ENCODE results near the gene DGCR6. TPM values are rescaled to one million over a fixed set of nuclear protein-coding genes. Genes with fewer than 3 reads are reported as not detected.
"Not testable (repeated sequence)": the region's sequence is repeated elsewhere in the genome, so short reads cannot be mapped to it uniquely, and the experiment has no call there.

Gene DGCR6
- total RNA-seq, 2 experiments from 2014 or later: 4.5 to 4.6 TPM

GRCh38 chr22:18935889-18936529, 29.9 kb downstream of the DGCR6 start, which contains the start of gene PRODH:
PRODH (minus strand) TSS chr22:18936293; CDS start chr22:18936287, 6 bp downstream.
- BruUV-seq (replicated peaks): no TSS peak
- intact Hi-C loops (cut with micrococcal nuclease; ENCODE audit: unreplicated experiment): no loop called here
- Histone ChIP-seq H3K27ac (ENCODE audit: low read depth, low read length, poor library complexity, severe bottlenecking) (no peak within 1 kb of the TSS), H3K79me2 (ENCODE audit: insufficient read depth, low read depth, low read length) (no peaks in the 10 kb centered on the region), H2AFZ (ENCODE audit: low read length) (no peak within 1 kb of the TSS), H3K36me3 (ENCODE audit: insufficient read depth, low read length) (no peaks in the 10 kb centered on the region), H3K4me2 (ENCODE audit: low read length) (no peak within 1 kb of the TSS), H3K4me3 (ENCODE audit: low read depth, low read length, poor library complexity, severe bottlenecking) (no peak within 1 kb of the TSS), H3K9me2 (ENCODE audit: insufficient read depth, low read length) (no peaks in the 10 kb centered on the region), H3K4me1 (ENCODE audit: insufficient read depth, low read length, poor library complexity, severe bottlenecking) (no peaks in the 10 kb centered on the region), H4K20me1 (ENCODE audit: insufficient read depth, low read length) (no peaks in the 10 kb centered on the region), H3K9me3 (ENCODE audit: low read length) (no peaks in the 10 kb centered on the region)
- CTCF ChIA-PET (ENCODE audit: unreplicated experiment): no interaction called here
- no peak for DNase-seq (ENCODE audit: low spot score)
- TF ChIP-seq EZH2phosphoT487 (IDR thresholded peaks at IDR 0.05; ENCODE audit: borderline replicate concordance, low read depth, low read length): no peak
- no peak for TF ChIP-seq CTCF (conservative IDR thresholded peaks at IDR 0.05; ENCODE audit: low read length)
- POLR2A ChIA-PET: no interaction called here

- H4K20me1 ChIP-seq (ENCODE audit: insufficient read depth, low read length); intact Hi-C loops (cut with micrococcal nuclease; ENCODE audit: unreplicated experiment); H3K36me3 ChIP-seq (ENCODE audit: insufficient read depth, low read length); H3K9me3 ChIP-seq (ENCODE audit: low read length); CTCF ChIA-PET (ENCODE audit: unreplicated experiment); DNase-seq (ENCODE audit: low spot score); H3K4me3 ChIP-seq (ENCODE audit: low read depth, low read length, poor library complexity, severe bottlenecking); H3K79me2 ChIP-seq (ENCODE audit: insufficient read depth, low read depth, low read length); H3K4me1 ChIP-seq (ENCODE audit: insufficient read depth, low read length, poor library complexity, severe bottlenecking); H3K9me2 ChIP-seq (ENCODE audit: insufficient read depth, low read length); H3K4me2 ChIP-seq (ENCODE audit: low read length); BruUV-seq (replicated peaks); H3K27ac ChIP-seq (ENCODE audit: low read depth, low read length, poor library complexity, severe bottlenecking); POLR2A ChIA-PET; H2AFZ ChIP-seq (ENCODE audit: low read length): not testable (repeated sequence)
Observed at GRCh38 chr22:18938691-18939090, 32.6 kb downstream of the DGCR6 start.

- H2AFZ ChIP-seq (ENCODE audit: low read length); H4K20me1 ChIP-seq (ENCODE audit: insufficient read depth, low read length); H3K9me2 ChIP-seq (ENCODE audit: insufficient read depth, low read length); H3K4me1 ChIP-seq (ENCODE audit: insufficient read depth, low read length, poor library complexity, severe bottlenecking); BruUV-seq (replicated peaks); POLR2A ChIA-PET; H3K4me2 ChIP-seq (ENCODE audit: low read length); H3K79me2 ChIP-seq (ENCODE audit: insufficient read depth, low read depth, low read length); intact Hi-C loops (cut with micrococcal nuclease; ENCODE audit: unreplicated experiment); CTCF ChIA-PET (ENCODE audit: unreplicated experiment); H3K27ac ChIP-seq (ENCODE audit: low read depth, low read length, poor library complexity, severe bottlenecking); DNase-seq (ENCODE audit: low spot score); H3K9me3 ChIP-seq (ENCODE audit: low read length); H3K36me3 ChIP-seq (ENCODE audit: insufficient read depth, low read length); H3K4me3 ChIP-seq (ENCODE audit: low read depth, low read length, poor library complexity, severe bottlenecking): not testable (repeated sequence)
Observed at GRCh38 chr22:18947105-18947504, 41.0 kb downstream of the DGCR6 start.

DNA sequence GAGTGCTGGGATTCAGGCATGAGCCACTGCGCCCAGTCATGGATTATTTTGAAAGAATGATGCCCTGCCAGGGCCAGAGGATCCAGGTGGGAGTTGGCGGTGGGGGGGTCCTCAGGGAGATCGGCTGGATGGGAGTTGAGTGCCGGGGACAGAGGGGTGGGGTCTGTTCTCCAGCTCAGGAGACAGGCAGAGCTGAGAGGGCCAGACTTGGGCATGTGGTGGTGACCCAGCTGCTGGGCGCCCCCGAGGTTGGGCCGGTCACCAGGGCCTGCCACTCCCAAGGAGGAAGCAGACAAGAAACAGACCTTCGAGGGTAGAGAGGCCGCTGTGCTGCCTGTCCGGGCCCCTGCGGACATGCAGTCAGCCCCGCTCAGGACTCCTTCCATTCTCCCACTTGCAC, 41.8 kb downstream of the DGCR6 start:
- intact Hi-C loops (cut with micrococcal nuclease; ENCODE audit: unreplicated experiment): no loop called here

More for the DNA sequence above, 41.8 kb downstream of the DGCR6 start:
- Histone ChIP-seq H4K20me1 (ENCODE audit: insufficient read depth, low read length) (no peaks in the 10 kb centered on the region), H3K9me2 (ENCODE audit: insufficient read depth, low read length) (no peaks in the 10 kb centered on the region), H3K36me3 (ENCODE audit: insufficient read depth, low read length) (no peaks in the 10 kb centered on the region), H3K4me2 (ENCODE audit: low read length) (no peak overlapping the region), H2AFZ (ENCODE audit: low read length) (no peak overlapping the region), H3K4me1 (ENCODE audit: insufficient read depth, low read length, poor library complexity, severe bottlenecking) (no peaks in the 10 kb centered on the region), H3K9me3 (ENCODE audit: low read length) (no peaks in the 10 kb centered on the region), H3K79me2 (ENCODE audit: insufficient read depth, low read depth, low read length) (no peaks in the 10 kb centered on the region), H3K27ac (ENCODE audit: low read depth, low read length, poor library complexity, severe bottlenecking) (no peak overlapping the region), H3K4me3 (ENCODE audit: low read depth, low read length, poor library complexity, severe bottlenecking) (no peak overlapping the region)
- no TSS peak for BruUV-seq (replicated peaks)
- no peak for TF ChIP-seq CTCF (conservative IDR thresholded peaks at IDR 0.05; ENCODE audit: low read length)
- TF ChIP-seq EZH2phosphoT487 (IDR thresholded peaks at IDR 0.05; ENCODE audit: borderline replicate concordance, low read depth, low read length): no peak
- CTCF ChIA-PET (ENCODE audit: unreplicated experiment): no interaction called here
- POLR2A ChIA-PET: no interaction called here
- no peak for DNase-seq (ENCODE audit: low spot score)
